H1 (cell line): ENCODE measurements around the gene WDR45B. TPM values are rescaled to one million over a fixed set of nuclear protein-coding genes. Genes with fewer than 3 reads are reported as not detected.

Experiments
- CBX8 ChIP-seq: fragments of 300-800, 300-1000 bp; sonication (generic); IDR thresholded peaks from 2 replicates; pipeline ENCODE4 v1.7.1; 2016; ENCODE audit warnings: low read depth, low read length, borderline replicate concordance
- HDAC6 ChIP-seq: IDR thresholded peaks from one replicate; pipeline ENCODE4 v1.7.1; 2012; ENCODE audit warnings: low read depth, mild to moderate bottlenecking, inconsistent platforms, low read length, moderate library complexity
- ZNF274 ChIP-seq: IDR thresholded peaks from 2 replicates; pipeline ENCODE4 v1.7.0; 2012; ENCODE audit warnings: low read length, borderline replicate concordance; ENCODE audit errors: extremely low read depth
- polyA plus RNA-seq, 7 experiments: library from polyadenylated mRNA; depleted of rRNA in 3 of 7; stranded (reverse) in 5 of 7; unstranded in 2 of 7; fragments of >200 nt in 5 of 7; fragments of 200-250 nt in 2 of 7; gene quantifications; 1 replicate in 5 of 7; 2 replicates in 1 of 7; 4 replicates in 1 of 7; pipeline versions ENCODE4 v1.2.1 to v1.2.3, GENCODE V29; 2011 to 2013; ENCODE audit warnings: missing spikeins in 2 of 7, mixed read lengths in 2 of 7
- total RNA-seq: library from RNA; stranded (reverse); fragmentation: NEBNext Ultra II Directional; extraction: Animal tissue kit (Norgen Biotek cat#: 25700); gene quantifications from 2 replicates; pipeline ENCODE4 v1.2.1, GENCODE V29; 2021

The WDR45B gene
- total and polyA plus RNA-seq, 2 of the 8 experiments (the other 6 are each of a cell fraction or from before 2014, with no cell fraction given) = 82.0 to 100 TPM

DNA sequence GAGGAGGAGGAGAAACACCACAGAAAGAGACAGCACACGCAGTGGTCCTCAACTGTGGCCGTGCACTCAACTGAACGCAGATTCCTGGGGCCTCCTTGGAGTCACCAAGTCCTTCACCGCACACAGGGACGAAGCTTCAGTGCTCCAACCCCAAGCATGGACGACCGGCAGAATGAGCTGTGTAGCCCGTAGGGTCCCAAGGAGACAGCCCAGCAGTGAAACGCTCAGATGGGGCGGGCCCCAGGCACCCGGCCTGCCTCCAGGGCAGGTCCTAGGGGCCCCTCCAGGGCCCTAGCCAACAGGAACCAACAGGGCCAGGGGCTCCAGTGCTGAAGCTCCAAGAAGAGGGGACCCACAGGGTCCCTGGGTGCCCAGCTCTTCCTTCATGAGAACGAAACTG lies 37.0 kb upstream of the WDR45B start (continued):
- TF ChIP-seq CBX8 = no peak
- TF ChIP-seq HDAC6 = no peak
- TF ChIP-seq ZNF274 = no peak
